Measurements from ENCODE around the gene LITAFD. TPM values are rescaled to one million over a fixed set of nuclear protein-coding genes. Genes with fewer than 3 reads are reported as not detected.

The LITAFD gene
- total RNA-seq, 1 experiment from 2014 or later, result not detected

- in situ Hi-C loops (cut with HindIII; ENCODE audit: low pct_unique_long_range_greater_than_20kb, low sequenced_read_pairs), result no loop called here
- DNase-seq (ENCODE audit: low read depth), result no peak
Measured at GRCh38 chr16:8929086-8929748, 47.1 kb downstream of the LITAFD start.

- in situ Hi-C loops (cut with HindIII; ENCODE audit: low pct_unique_long_range_greater_than_20kb, low sequenced_read_pairs), result no loop called here
- DNase-seq (ENCODE audit: low read depth), result peak; percentile 52
Measured at GRCh38 chr16:8931859-8932258, 49.7 kb downstream of the LITAFD start.

GRCh38 chr16:8934601-8935000 lies 52.5 kb downstream of the LITAFD start:
- no peak for DNase-seq (ENCODE audit: low read depth)
- in situ Hi-C loops (cut with HindIII; ENCODE audit: low pct_unique_long_range_greater_than_20kb, low sequenced_read_pairs), result no loop called here

Other genes with a start within 250 kb of the LITAFD start
- gene ABAT, start 207.7 kb upstream of the LITAFD start, total RNA-seq (2014; rRNA removed; shearing (Covaris generic); ENCODE audit: low replicate concordance), result 0.24 TPM in 1 of 2 replicates, not detected in the other
- gene TMEM186, start 84.7 kb upstream of the LITAFD start, total RNA-seq (2014; rRNA removed; shearing (Covaris generic); ENCODE audit: low replicate concordance), result 10.2 and 17.8 TPM in 2 replicates
- gene PMM2, start 84.5 kb upstream of the LITAFD start, total RNA-seq (2014; rRNA removed; shearing (Covaris generic); ENCODE audit: low replicate concordance), result 56.1 and 85.8 TPM in 2 replicates
- gene CARHSP1, start 13.3 kb upstream of the LITAFD start, total RNA-seq (2014; rRNA removed; shearing (Covaris generic); ENCODE audit: low replicate concordance), result 293 and 367 TPM in 2 replicates
- gene USP7, start 81.6 kb downstream of the LITAFD start, total RNA-seq (2014; rRNA removed; shearing (Covaris generic); ENCODE audit: low replicate concordance), result 14.9 and 27.2 TPM in 2 replicates
- 37.4 and 48.2 TPM in 2 replicates for gene HAPSTR1, start 209.3 kb downstream of the LITAFD start, total RNA-seq (2014; rRNA removed; shearing (Covaris generic); ENCODE audit: low replicate concordance)